GM21526 (cell line): Measurements from ENCODE around the gene PYGO2.
A peak's percentile ranks its signal among the peaks of the same experiment; 100 is the strongest.
"Not testable (repeated sequence)": the region's sequence is repeated elsewhere in the genome, so short reads cannot be mapped to it uniquely, and the experiment has no call there.

Source experiments
- ATAC-seq: cut with Tn5 transposase; IDR thresholded peaks from one replicate; pipeline ENCODE4 v1.9.1; 2021; ENCODE audit warnings: moderate library complexity; ENCODE audit not compliant: unreplicated experiment, low FRiP score

PYGO2 gene

GRCh38 chr1:154983776-154984466, 22.3 kb upstream of the PYGO2 start:
- no peak for ATAC-seq

- ATAC-seq = peak; percentile 87
Measured at GRCh38 chr1:154982897-154983648, 21.5 kb upstream of the PYGO2 start, which contains the start of gene FLAD1. FLAD1 (plus strand) TSS chr1:154983344; CDS start chr1:154983695, 351 bp downstream.

GRCh38 chr1:154982341-154982740, 20.8 kb upstream of the PYGO2 start:
- ATAC-seq = peak; percentile 10

GRCh38 chr1:154978360-154978759, 16.8 kb upstream of the PYGO2 start:
- ATAC-seq = no peak

GRCh38 chr1:154977762-154978161, 16.2 kb upstream of the PYGO2 start:
- not testable (repeated sequence) for ATAC-seq

- ATAC-seq = no peak
Measured at GRCh38 chr1:154975409-154976059, 14.0 kb upstream of the PYGO2 start.

GRCh38 chr1:154974808-154975408, 13.3 kb upstream of the PYGO2 start:
- ATAC-seq = peak; percentile 38

- ATAC-seq = peak; percentile 74
Measured at GRCh38 chr1:154974102-154974807, 12.7 kb upstream of the PYGO2 start, which contains the start of gene CKS1B. CKS1B (plus strand) TSS chr1:154974681; CDS start chr1:154974746, 65 bp downstream.

GRCh38 chr1:154973344-154974101, 11.9 kb upstream of the PYGO2 start:
- ATAC-seq = peak; percentile 26

GRCh38 chr1:154972517-154973343, 11.1 kb upstream of the PYGO2 start:
- no peak for ATAC-seq

GRCh38 chr1:154972213-154972516, 10.6 kb upstream of the PYGO2 start:
- ATAC-seq = no peak

- ATAC-seq = no peak
Measured at GRCh38 chr1:154971341-154971998, 9.9 kb upstream of the PYGO2 start.

- ATAC-seq = no peak
Measured at GRCh38 chr1:154970631-154971340, 9.2 kb upstream of the PYGO2 start, which contains the start of gene SHC1. SHC1 (minus strand) TSS chr1:154970747; CDS start chr1:154970526, 221 bp downstream.

- ATAC-seq = no peak
Measured at GRCh38 chr1:154969860-154970452, 8.4 kb upstream of the PYGO2 start.

- ATAC-seq = no peak
Measured at GRCh38 chr1:154969246-154969645, 7.7 kb upstream of the PYGO2 start.

GRCh38 chr1:154968731-154969130, 7.1 kb upstream of the PYGO2 start:
- ATAC-seq = no peak

- ATAC-seq = no peak
Measured at GRCh38 chr1:154967331-154967950, 5.9 kb upstream of the PYGO2 start.
